ENCODE data around the gene FRS3.

DNA sequence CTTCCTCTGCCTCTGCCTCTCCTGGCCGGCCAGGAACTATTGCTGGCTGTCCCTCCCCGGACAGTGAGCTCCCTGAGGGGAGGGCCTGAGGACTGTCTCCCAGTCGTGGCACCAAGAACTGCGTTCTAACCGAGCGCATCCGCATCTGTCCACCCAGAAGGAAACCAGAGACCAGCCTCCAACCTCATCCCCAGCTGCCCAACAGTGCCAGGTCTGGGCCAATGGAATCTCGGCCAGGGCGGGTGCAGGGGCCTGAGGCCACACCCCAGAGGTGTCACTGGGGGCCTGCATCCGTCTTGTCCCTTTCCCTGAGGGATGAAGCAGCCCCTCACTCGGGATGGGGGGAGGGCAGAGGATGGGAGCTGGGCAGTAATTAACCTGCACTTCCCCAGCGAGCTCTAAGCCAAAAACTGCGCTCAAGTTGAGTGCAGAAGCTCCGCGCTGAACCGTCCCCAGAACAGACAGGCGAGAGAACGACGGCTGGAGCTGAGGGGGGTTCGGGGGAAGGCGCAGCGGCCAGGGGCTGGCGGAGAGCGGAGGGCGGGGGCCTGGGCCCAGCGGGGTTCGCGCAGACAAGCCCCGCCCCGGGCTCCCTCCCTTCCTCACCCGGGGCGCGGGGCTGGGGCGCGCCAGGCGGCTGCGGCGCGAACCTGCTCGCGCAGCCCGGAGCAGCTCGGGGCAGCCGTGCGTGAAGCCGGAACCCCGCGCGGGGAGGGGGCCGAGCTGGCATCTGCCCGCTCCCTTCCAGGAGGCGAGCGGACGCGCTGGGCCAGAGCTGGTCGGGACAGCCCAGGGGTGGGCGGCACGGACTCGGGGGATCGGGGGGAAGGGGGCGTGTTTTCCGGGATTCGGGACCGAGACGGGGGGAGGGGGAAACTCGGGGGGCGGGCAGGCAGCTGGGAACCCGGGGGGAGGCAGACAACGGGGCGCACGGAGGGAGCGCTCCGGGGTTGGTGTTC lies 45.7 kb downstream of the FRS3 start:
- TF ChIP-seq, protein P1, sequence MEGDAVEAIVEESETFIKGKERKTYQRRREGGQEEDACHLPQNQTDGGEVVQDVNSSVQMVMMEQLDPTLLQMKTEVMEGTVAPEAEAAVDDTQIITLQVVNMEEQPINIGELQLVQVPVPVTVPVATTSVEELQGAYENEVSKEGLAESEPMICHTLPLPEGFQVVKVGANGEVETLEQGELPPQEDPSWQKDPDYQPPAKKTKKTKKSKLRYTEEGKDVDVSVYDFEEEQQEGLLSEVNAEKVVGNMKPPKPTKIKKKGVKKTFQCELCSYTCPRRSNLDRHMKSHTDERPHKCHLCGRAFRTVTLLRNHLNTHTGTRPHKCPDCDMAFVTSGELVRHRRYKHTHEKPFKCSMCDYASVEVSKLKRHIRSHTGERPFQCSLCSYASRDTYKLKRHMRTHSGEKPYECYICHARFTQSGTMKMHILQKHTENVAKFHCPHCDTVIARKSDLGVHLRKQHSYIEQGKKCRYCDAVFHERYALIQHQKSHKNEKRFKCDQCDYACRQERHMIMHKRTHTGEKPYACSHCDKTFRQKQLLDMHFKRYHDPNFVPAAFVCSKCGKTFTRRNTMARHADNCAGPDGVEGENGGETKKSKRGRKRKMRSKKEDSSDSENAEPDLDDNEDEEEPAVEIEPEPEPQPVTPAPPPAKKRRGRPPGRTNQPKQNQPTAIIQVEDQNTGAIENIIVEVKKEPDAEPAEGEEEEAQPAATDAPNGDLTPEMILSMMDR (IDR thresholded peaks at IDR 0.05): no peak
- no peak for TF ChIP-seq POLR2A (IDR thresholded peaks at IDR 0.05)
